GM12873 (cell line): ENCODE data around the gene NT5C3B.

Experiments
- TF ChIP-seq, protein P1 (sequence below): IDR thresholded peaks from 2 replicates; pipeline ENCODE4 v1.5.1; 2012; ENCODE audit warnings: low read depth, mild to moderate bottlenecking, moderate library complexity, low read length, control low read depth; ENCODE audit not compliant: insufficient read depth; ENCODE audit errors: missing control alignments

The NT5C3B gene

DNA sequence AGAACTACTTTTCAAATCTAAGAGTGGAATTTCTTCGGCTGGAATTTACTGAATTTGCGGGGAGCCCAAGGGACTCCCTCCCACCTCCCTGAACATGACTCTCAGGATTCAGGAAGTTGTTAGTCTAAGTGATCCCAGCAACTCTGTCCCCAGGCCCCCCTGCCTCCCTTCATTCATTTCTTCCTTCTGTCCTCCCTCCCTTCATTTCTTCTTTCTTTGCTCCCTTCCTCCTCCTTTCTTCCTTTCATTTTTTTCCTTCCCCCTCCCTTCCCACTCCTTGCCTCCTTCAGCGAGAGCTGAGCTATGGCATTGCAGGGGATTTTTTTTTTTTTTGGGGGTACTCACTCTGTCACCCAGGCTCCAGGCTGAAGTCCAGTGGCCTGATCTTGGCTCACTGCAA is 38.7 kb downstream of the NT5C3B start:
- TF ChIP-seq, protein P1, sequence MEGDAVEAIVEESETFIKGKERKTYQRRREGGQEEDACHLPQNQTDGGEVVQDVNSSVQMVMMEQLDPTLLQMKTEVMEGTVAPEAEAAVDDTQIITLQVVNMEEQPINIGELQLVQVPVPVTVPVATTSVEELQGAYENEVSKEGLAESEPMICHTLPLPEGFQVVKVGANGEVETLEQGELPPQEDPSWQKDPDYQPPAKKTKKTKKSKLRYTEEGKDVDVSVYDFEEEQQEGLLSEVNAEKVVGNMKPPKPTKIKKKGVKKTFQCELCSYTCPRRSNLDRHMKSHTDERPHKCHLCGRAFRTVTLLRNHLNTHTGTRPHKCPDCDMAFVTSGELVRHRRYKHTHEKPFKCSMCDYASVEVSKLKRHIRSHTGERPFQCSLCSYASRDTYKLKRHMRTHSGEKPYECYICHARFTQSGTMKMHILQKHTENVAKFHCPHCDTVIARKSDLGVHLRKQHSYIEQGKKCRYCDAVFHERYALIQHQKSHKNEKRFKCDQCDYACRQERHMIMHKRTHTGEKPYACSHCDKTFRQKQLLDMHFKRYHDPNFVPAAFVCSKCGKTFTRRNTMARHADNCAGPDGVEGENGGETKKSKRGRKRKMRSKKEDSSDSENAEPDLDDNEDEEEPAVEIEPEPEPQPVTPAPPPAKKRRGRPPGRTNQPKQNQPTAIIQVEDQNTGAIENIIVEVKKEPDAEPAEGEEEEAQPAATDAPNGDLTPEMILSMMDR = no peak

DNA sequence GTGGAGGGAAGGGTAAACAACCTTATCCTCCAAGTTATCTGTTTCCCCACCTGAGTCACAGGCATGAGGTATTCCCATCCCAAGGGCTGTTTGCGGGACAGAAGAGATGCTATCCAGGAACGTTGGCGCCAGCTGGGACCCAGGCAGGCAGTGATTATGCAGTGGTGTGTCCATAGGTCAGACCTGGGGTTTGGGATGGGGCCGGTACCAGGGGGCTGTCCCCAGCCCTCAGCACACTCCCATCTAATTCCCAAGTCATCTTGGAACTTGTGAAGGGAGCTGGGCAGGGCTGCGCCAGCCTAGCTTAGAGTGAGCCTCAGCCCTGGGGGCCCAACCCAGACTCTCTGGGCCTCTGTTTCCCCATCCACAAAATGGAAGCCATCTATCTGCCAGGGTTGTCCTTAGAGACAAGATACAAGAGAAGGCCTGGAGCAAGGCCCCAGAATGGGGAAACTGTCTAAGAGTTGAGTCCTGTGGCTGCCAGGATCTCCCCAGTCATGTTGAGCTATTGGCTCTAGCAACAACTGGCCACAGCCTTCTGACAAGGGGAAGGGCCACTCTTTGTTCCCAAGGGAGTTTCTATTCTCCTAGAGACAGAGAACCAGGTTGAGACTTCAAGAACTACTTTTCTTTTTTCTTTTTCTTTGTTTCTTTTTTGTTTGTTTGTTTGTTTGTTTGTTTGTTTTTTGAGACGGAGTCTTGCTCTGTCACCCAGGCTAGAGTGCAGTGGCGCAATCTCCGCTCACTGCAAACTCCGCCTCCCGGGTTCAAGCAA is 39.7 kb downstream of the NT5C3B start:
- TF ChIP-seq, protein P1 = no peak

DNA sequence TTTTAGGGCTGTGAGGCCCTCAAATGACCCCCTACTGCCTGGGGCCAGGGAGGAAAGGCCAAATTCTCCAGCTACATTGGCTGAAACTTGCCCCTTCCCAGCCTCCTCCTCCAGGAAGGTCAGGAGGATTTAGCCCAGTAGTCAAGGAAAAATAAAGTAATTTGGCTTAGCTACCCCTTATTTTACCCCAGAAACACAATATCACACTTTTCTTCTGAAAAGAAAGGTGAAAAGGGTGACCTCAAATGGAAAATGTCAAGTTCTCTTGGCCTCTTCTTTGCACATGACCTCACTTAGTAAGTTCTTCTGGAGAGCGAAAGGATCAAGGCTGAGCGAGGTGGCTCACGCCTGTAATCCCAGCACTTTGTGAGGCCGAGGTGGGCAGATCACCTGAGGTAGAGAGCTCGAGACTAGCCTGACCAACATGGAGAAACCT is 41.5 kb downstream of the NT5C3B start:
- TF ChIP-seq, protein P1 = no peak

DNA sequence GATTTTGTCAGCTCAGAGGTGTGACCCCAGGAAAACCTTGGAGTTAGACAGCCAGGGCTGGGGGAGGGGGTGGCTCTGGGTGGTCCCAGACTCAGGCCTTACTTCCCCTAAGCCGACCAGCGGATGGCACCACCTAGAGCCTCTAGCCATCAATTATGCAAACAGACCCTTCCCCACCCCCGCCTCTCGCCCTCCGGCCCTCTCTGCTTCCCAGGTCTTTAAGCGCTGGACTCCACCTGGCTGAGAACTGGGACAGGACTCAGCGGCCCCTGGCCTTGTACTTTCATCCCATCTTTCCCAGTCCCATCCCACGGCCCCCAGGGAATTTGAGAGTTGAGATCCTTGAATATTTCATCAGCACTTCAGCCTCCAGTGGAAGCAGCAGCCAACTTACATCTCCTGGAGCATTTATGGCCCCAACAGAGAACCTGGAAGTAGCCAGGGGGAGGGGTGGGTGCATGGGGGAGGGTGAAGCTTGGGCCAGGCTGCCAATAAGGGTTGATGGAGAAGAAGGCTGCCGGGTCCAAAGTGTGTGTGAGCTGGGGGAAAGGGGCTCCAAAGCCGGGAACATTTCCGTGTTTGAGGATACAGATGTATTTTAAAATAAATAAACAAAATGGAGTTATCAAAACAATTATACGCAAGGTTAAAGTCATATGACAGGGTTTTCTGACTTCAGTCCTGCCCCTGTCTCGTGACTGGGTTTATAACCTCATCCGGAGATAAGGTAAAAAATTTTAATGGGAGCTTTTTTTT is 42.1 kb downstream of the NT5C3B start:
- TF ChIP-seq, protein P1 = no peak

DNA sequence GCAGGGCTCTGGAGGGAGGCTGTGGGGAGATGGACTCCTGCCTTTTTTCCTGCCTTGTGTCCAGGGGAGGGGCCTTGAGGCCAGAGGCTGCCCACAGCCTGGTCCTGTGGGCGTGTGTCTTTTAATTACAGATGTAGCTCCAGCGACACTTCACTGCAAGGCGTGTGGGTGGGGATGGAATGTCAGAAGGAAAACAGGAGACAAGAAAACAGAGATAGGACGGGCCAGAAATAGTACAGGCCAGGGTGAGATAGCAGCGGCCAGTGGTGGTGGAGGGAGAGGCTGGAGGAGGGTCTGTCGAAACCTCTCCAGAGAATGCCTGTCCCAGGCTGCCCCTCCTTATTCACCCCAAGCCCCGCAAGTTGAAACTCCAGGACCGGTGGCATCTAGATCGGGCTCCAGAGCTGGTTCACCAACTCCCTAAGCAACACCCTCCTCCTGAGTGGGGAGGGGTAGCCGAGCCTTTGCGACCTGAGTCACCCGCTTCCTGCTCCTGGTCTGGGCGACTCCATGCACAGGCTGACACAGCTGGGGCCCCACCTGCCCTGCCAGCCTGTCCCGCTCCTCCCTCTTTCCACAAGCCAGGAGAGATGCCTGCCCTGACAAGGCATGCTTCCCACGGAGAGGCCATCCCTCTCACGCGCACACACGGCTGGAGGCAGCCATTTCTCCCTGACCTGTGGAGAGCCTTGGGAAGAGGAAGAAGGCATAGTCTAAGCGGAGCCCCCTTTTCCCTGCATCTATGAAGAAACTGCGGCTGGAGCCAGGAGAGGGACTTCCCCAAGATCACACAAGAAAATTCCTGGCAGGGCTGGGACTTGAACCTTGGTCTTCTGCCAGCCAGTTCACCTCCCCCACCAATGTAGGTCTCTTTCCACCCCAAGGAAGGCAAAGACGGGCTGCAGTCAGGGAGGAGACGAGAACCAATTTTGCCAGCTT is 42.9 kb downstream of the NT5C3B start:
- TF ChIP-seq, protein P1 = no peak

DNA sequence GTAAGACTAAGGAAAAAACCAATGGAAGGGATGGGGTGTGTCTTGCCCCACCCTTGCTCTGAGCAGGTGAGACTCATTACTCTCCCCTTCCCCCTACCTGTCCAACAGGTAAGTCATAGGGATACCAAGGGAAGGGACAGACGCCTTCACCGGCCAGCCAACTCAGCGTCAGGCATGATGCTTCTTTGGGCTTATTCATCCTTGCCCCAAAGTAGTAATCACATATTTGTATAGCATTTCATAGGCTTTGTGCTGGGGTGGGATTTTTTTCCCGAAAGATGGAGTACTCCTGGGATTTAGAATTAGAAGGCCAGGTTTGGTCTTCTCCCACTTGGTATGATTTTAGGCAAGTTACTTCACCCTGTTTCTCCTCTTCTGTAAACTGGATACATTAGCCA is 49.0 kb downstream of the NT5C3B start:
- TF ChIP-seq, protein P1 = no peak
